HL-60/S4 treated with phorbol 12-myristate 13-acetate at 8.2 ng/mL for 4 days and 3 days (cell line): ENCODE measurements around the gene PCNX1.
"Not testable (repeated sequence)": the region's sequence is repeated elsewhere in the genome, so short reads cannot be mapped to it uniquely, and the experiment has no call there.

ENCODE experiments used
- in situ Hi-C: fragments of 300-500 bp; cut with MboI; formaldehyde crosslinking; loops from 2 replicates; pipeline ENCODE4 v1.15.0; 2022; ENCODE audit warnings: low sequenced_read_pairs

The PCNX1 gene

DNA sequence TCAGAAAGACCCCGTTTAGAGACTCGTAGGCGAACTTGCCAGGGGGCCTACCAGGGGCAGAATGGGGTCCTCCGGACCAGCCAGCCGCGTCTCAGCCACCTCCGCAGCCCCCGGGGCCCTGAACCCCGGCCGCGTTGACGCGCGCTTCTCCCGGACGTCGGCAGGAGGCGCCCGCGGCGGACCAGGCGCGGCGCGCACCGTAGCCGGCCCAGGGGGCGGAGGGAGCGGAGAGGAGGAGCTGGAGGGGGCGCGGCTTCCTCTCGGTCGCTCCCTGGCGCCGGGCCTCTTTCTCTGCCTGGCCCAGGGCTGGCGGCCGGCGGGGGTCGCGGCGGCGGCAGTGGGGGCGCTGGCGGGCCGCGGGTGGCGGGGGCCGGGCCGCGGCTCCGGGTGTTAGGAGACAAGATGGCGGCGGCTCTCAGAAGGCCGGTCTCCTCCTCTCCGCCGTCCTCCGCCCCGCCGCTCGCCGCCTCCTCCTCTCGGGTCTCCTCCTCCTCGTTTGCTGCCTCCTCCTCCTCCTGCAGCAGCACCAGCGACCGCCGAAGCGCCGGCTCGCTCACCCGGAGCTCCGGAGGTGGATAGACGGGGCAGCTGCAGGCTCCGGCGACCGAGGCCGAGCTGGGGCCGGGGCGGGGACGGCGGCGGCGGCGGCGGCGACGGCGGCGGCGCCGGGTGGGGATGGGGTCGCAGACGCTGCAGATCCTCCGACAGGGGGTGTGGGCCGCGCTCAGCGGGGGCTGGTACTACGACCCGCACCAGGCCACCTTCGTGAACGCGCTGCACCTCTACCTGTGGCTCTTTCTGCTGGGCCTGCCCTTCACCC is at the start of gene PCNX1:
TSS of gene PCNX1 (plus strand) at position 284 of the 820 bp plus-strand sequence. CDS start at position 676, 392 bp downstream.
- in situ Hi-C loops: no loop called here

DNA sequence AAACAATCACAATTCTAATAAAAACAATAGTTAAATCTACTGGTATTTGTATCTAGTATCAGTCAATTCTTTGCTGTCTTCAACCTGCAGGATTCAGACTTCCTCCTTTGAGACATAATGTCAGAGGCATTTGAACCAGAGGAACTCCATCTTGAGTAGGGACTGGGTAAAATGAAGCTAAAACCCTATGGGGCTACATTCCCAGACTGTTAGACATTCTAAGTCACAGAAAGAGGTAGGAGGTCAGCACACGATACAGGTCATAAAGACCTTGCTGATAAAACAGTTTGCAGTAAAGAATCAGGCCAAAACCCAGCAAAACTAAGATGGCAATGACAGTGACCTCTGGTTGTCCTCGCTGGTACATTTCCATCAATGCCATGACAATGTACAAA is 49.8 kb upstream of the PCNX1 start:
- in situ Hi-C loops: no loop called here

DNA sequence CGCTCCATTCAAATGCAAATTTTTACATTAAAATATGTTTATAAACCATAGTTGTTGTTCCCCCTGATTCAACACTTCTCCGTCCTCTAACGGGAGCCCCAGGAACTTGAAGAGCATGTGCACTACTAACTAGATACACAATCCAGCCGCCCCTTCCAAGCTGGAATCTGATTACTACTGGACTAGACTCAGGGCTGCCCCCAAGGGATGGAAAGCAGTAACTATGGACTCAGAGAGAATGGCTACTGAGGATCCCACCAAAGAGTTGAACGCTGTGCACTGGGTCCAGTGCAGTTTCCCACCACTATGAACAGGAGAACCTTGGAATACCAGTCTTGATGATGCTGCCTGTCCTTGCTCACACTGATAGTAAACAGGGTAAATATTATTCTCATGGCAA is 48.6 kb upstream of the PCNX1 start:
- in situ Hi-C loops: no loop called here

DNA sequence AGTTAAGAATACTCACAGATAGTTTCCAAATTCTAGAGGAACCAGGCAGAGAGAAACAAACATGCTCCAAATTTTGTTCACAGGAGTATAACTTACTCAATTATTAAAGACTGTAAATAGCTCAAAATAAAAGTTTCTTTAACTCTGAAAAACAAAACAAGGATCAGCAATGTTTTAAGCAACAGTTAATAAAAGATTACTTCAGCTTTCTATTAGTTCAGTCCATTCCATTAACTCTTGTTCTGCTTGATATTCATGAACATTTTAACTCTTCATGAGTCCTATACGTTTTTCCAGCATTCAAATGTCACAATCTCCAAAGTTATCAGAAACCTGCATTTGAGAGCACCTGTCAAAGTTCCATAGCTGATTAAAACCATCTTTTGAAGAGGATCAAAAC is 40.3 kb upstream of the PCNX1 start:
- in situ Hi-C loops: not testable (repeated sequence)

DNA sequence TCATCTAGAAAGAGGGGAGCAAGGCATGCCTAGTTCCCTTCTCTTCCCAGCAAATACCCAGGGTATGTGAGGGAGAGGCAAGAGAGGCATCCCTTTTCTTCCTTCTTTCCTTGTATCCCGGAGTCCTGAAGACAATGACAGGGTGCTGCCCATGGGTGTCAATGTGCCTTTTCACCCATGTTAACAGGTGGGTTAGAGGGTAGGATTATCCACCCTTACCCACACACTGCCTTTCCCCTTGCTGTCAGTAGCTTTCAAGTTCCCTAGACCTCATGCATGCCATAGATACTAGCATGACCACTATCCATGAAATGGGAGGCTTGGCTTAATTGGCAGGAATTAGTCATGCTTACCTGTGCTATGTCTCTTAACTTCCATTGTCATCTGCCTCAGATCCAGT is 36.3 kb upstream of the PCNX1 start:
- in situ Hi-C loops: no loop called here

DNA sequence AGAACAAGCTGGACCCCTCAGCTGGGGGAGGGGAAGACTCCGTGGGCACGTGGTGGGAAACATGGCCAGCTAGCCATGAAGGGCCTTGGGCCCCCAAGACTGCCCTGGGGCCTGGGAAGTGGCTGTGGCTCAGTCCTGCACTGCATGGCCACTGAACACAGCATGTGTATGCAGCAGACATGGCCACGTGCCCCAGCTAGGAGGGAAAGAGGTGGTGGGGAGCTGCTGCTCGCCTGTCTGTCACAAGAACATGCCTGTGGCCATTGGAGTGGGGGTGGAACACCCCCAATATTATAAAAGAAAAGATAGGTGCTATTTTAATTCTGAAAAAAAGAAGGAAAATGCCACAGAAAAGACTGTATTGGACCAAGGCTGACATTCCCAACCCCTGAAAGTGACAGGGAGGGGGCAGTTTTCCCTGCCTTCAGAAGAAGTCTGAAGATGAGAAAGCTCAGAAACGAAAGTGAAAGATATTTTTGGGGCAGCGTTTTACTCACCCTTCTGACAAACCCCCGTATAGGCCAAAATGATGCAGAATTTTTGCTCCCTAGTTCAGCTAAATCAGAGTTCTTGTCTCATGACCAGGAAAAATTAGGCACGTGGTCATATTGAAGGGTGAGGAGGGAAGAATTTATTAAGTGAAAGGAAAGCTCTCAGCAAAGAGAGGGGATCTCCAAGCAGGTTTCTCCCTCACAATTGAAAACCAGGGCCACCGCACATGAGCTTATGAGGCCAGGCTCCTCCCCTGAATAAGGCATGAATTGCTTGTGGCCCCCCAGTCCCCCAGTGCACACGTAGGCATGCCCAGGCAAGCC is 35.2 kb upstream of the PCNX1 start:
- in situ Hi-C loops: no loop called here

DNA sequence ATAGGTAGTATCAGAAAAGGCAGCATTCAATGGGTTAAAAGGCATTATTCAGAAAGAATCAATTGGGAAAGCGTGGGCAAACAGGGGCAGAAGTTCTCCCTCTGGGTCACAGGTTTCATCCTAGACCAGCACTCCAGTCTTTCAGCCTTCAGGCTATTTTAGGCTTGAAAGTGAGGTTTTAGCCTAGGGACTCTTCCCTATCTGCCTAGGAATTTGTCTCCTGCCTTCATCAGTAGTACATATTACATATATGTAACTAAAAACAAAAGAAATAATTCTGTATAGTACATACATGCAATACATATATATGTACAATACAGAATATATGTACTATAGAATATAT is 34.6 kb upstream of the PCNX1 start:
- in situ Hi-C loops: no loop called here

DNA sequence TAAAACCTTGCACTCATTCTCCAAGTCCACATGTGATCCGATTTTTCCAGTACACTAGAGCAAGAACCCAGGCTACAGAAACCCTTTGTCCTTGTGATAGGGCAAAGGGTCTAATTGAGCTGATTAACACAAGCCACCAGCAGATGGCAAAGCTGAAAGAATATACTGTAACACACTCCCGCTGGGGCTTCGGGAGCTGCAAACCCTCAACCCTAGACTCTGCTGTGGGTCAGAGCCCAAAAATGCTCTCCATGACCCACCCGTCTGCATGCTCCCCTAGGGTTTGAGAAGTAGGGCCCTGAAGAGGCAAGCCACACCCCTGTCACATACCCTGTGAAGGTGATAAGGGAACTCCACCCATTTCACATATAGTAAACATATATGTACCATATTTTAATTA is 33.6 kb upstream of the PCNX1 start:
- in situ Hi-C loops: no loop called here

DNA sequence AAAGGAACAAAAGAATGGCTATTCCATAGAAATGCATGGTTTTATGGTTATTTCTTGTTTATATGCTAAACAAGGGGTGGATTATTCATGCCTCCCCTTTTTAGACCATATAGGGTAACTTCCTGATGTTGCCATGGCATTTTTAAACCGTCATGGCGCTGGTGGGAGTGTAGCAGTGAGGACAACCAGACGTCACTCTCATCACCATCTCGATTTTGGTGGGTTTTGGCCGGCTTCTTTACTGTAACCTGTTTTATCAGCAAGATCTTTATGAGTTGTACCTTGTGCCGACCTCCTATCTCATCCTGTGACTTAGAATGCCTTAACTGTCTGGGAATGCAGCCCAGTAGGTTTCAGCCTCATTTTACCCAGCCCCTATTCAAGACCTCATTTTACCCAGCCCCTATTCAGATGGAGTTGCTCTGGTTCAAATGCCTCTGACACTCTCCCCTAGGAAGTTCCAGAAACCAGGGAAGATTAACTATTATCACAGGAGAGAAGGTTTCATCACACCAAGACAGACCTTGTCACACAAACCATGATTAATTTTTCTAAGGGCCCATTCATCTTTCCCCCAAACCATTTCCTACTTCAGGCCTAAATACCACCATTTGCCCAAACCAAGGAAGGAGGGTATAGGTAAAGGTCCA is 31.3 kb upstream of the PCNX1 start:
- in situ Hi-C loops: not testable (repeated sequence)

DNA sequence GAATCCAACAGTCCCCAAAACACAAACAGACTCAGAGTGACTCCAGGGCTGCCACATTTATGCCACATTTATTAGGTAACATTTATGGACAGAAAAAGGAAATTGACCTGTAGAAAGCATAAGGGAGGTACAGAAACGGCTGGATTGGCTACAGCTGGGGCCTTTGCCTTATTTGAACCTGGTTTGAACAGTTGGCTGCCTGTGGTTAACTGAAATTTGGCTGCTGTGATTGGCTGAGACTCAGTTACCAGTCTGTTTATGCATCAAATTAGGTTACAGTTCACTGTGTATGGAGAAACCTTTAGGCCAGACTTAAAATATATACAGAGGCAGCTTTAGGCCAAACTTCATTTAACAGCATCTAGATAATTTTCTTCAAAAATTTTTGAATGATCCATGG is 27.8 kb upstream of the PCNX1 start:
- in situ Hi-C loops: no loop called here

DNA sequence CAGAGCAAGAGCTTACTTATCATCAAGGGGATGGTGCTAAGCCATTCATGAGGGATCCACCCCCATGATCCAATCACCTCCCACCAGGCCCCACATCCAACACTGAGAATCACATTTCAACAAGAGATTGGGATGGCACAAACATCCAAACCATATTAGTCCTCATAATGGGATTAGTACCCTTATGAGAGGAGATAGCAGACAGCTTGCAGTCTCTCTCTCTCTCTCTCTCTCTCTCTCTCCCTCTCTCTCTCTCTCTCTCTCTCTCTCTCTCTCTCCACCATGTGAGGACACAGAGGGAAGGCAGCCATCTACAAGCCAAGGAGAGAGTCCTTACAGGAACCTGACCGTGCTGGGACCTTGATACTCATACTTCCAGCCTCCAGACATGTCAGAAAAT is 26.4 kb upstream of the PCNX1 start:
- in situ Hi-C loops: not testable (repeated sequence)

DNA sequence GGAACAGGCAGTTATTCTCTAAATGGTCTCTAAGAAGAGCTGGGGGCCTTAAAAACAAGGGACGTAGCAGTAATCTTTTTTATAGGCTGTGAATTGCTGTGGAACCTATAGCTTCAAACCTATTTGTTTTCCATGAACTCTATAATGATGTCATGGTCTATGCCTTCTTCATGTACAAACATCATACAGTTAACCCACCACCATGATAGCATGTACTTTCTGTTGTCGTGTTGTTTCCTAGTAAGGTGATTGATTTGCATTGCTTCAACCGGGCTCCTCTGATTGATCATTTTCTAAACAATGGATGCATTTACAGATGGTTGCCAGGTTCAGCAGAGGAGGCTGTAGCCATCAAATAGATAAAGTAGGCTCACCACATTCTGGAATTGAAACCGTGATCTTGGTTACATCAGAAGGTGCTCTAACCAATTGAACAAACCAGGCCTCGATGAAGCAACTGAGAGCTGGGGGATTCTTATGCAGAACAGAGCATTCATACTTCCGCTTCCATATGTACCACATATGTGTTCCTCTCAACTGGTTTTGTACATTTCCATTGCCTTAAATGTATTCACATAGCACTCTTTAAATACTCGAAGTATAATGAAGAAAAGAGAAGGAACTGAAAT is 25.6 kb upstream of the PCNX1 start:
- in situ Hi-C loops: no loop called here

DNA sequence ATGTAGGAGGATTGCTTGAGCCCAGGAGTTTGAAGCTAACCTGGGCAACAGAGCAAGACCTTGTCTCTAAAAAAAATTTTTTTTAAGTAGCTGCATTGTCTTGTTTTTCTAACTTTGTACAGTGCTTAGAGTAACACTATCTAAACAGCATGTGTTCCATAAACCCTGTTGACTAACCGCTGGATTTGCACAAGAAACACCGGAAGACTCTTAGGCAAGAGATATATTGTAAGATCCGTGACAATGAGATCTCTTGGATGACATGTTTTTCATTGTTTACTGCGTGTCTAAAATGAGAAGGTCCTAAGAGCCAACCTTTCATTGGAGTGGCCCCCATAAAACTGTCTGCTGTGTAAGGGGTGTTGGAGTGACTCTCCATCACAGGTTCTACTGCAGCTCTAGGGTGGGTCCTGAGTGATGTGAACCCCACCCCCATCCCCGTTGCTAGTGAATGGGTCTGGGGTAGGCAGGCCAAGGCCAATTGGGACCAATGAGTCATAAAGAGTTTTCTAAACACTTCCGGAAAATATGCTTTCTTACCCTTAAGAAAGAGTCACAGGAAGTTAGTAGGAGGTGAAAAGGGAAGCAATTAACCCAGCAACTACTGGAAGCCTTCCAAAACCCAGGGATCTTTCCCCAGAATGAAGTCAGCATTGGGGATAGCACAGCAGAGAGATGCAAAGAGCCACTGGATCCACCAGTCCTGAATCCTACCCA is 24.3 kb upstream of the PCNX1 start:
- in situ Hi-C loops: no loop called here

DNA sequence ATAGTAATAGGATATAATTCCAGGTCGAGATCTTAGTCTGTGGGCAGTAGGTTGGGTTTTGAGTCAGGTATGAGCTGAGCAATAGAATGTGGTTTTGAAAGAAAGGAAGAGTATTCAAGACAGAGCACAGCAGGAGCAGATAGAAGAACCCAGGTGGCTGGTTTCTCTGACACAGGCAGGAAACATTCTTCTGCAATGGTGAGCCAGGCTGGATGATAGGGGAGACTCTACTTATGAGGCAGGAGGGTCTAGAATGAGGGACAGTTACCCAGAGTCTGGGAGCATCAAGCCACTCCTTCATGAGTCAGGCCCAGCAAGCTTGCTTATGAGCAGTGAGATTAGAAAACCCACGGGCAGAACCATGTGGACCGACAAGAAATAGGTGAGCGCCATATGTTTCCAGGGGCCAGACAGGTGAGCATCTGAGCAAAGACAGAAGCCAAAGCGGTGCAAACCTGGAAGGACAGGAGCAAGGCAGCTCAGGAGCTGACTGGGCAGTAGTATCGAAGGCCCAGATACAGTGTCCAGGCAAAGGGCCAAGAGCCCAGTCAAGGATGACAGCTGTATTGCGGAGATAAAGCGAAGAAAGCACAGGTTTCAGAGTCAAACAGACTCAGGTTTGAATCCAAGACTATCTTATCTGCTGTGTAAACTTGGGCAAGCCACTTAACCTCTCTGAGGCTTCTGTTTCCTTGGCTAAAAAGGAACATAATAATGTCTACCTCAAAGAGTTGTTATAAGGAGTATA is 22.5 kb upstream of the PCNX1 start:
- in situ Hi-C loops: no loop called here

DNA sequence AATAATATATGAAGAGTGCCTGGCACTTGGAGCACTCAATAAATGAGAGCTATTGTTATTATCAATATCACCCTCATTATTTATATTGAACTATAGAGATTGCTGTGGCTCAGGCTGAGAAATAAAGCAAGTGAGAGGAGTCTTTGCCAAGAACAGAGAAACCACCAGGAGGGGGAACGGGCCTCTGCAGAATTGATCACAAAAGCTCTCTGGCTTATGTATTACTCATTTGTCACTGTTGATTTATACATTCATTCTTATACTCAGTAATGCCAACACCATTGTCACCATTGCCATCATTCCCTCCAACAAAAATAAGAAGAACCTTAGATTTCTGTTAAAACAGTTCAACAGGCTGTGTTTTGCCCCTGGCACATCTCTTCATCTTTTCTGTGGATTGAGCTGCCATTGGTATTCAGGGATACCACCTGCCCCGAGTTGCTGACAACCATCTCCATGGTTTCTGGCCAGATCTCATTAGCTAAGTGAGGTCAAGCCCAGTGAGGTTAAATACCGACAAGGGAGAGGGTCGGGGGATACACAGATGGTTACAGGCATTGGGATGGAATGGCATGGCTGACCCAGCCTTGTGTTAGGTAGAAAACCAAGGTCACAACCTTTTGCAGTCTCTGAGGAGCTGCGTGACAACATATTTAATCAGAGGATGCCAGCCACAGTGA is 21.8 kb upstream of the PCNX1 start:
- in situ Hi-C loops: no loop called here

DNA sequence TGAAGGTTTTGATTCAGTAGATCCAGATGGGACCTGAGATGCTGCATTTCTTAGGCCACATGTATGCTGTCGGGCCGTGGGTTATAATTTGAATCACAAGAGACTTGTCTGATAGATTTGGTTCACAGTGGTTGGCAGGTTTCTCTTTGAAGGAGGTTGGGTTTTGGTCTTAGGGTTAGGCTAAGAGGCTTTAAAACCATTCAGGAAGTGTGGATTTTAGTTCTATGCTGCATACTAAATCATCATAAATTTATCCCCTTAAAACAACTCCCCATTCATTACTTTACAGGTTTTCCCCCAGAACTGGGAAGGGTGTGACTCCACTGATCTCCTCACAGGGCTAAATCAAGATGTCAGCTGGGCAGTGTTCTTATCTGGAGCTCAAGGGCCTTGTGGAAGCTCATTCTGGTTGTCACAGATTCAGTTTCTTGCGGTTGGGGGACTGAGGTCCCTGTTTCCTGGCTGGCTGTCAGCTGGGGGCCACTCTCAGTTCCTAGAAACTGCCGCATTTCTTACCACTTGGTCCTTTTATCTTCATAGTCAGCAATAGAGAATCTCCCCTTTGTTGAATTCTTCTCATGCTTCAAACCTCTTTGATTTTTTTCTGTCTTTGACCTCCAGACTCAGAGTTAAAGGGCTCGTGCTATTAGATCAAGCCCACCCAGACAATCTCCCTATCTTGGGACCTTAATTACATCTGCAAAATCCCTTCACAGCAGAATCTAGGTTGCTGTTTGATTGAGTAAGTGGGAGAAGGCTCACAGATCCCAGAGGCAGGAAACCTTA is 20.6 kb upstream of the PCNX1 start:
- in situ Hi-C loops: no loop called here

DNA sequence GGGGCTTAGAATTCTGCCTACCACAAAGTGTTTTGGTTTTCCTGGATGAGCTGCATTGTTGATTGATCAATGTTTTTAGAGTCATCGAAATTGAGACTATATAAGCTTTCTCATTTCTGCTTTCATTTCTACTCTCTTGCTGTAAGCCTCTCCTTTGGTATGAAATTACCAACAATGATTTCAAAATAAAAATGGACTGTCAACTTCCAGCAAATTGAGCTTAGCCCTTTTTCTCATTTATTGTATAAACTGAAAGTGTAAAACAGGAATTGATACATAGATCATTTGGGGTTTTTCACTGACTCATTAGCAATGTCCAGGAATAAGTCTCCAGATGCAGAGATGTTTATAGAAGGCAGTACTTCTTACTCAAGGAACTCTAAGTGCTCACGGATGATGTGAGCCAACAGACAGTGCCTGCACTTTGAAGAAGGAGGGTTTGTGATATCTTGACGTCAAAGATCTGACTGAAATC is 20.0 kb upstream of the PCNX1 start:
- in situ Hi-C loops: no loop called here

DNA sequence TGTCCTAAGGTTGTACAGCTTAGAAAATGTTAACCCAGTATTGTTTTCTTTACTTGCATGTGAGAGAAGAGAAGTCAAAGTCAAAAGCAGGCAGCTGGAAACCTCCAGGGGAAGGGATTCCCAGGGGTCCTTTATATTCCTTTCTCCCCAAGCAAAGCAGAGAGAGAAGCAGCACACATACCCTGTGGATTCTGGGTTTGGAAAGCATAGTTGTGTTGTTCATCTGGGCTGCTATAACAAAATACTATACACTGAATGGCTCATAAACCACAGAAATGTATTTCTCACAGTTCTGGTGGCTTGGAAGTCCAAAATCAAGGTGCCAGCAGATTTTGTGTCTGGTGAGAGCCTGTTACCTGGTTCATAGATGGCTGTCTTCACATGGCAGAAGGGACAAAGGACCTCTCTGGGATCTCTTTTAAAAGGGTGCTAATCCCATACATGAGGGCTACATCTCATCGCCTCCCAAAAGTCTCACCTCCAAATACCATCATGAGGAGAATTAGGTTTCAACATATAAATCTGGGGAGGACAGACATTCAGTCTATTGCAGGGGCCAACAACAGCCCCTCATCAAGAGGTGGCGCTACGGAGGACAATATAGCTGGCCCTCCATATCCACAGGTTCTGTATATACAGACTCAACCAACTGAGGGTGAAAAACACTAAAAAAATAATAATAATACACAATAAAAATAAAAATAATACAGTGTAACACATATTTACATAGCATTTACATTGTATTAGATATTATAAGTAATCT is 19.3 kb upstream of the PCNX1 start:
- in situ Hi-C loops: no loop called here
